DND-41 (cell line): ENCODE results near the gene EXOC1.

Experiments used
- ATAC-seq: fragments of 200-7000 bp; cut with Tn5 transposase; 3 replicates; pipeline ENCODE4 v1.9.1; 2021; ENCODE audit warnings: low read depth; ENCODE audit not compliant: insufficient read depth
- DNase-seq: peaks from one replicate; pipeline ENCODE4 v3.0.0-alpha.2; 2020
- H2AFZ ChIP-seq: 2 replicates; pipeline ENCODE4 v1.6.0; 2012; ENCODE audit warnings: low read depth, low read length
- H3K27ac ChIP-seq: 2 replicates; pipeline ENCODE4 v1.5.1; 2012; ENCODE audit warnings: low read length, inconsistent platforms
- H3K27me3 ChIP-seq: fragments of 200-600 bp; sonication (generic); 2 replicates; pipeline ENCODE4 v1.6.0; 2012; ENCODE audit warnings: low read length, mild to moderate bottlenecking, inconsistent platforms; ENCODE audit not compliant: insufficient read depth, poor library complexity
- H3K36me3 ChIP-seq: 2 replicates; pipeline ENCODE4 v1.5.1; 2012; ENCODE audit warnings: low read length, inconsistent platforms; ENCODE audit not compliant: insufficient read depth
- H3K4me1 ChIP-seq: 2 replicates; pipeline ENCODE4 v1.5.1; 2012; ENCODE audit warnings: mild to moderate bottlenecking, low read length; ENCODE audit not compliant: insufficient read depth
- H3K4me2 ChIP-seq: 2 replicates; pipeline ENCODE4 v1.6.0; 2012; ENCODE audit warnings: mild to moderate bottlenecking, moderate library complexity, low read length, inconsistent platforms; ENCODE audit not compliant: insufficient read depth
- H3K4me3 ChIP-seq, 2 experiments: fragments of 200-600 bp in 1 of 2; shearing (Covaris generic) in 1 of 2; 2 replicates each; pipeline ENCODE4 v1.5.1; 2012 to 2016; ENCODE audit warnings: inconsistent platforms in 2 of 2, low read length in 2 of 2, mild to moderate bottlenecking in 2 of 2, low read depth in 1 of 2, moderate library complexity in 1 of 2
- H3K79me2 ChIP-seq: 2 replicates; pipeline ENCODE4 v1.6.0; 2012; ENCODE audit warnings: low read length, inconsistent platforms; ENCODE audit not compliant: insufficient read depth
- H3K9ac ChIP-seq: 2 replicates; pipeline ENCODE4 v1.6.0; 2012; ENCODE audit warnings: low read depth, mild to moderate bottlenecking, inconsistent platforms, low read length, moderate library complexity
- H3K9me3 ChIP-seq: 2 replicates; pipeline ENCODE4 v1.5.1; 2012; ENCODE audit warnings: low read length, moderate library complexity, mild to moderate bottlenecking, inconsistent platforms; ENCODE audit not compliant: insufficient read depth, severe bottlenecking
- H4K20me1 ChIP-seq: 2 replicates; pipeline ENCODE4 v1.6.0; 2012; ENCODE audit warnings: low read length; ENCODE audit not compliant: insufficient read depth
- EZH2 ChIP-seq: IDR thresholded peaks from 3 replicates; pipeline ENCODE4 v1.6.1; 2012; ENCODE audit warnings: borderline replicate concordance, low read depth, mild to moderate bottlenecking, moderate library complexity, low read length, inconsistent platforms; ENCODE audit not compliant: severe bottlenecking
- TF ChIP-seq, protein P1 (sequence below): IDR thresholded peaks from 2 replicates; pipeline ENCODE4 v1.5.1; 2012; ENCODE audit warnings: borderline replicate concordance, low read length, moderate library complexity, mild to moderate bottlenecking; ENCODE audit not compliant: poor library complexity, severe bottlenecking; ENCODE audit errors: extremely low read depth

The EXOC1 gene

DNA sequence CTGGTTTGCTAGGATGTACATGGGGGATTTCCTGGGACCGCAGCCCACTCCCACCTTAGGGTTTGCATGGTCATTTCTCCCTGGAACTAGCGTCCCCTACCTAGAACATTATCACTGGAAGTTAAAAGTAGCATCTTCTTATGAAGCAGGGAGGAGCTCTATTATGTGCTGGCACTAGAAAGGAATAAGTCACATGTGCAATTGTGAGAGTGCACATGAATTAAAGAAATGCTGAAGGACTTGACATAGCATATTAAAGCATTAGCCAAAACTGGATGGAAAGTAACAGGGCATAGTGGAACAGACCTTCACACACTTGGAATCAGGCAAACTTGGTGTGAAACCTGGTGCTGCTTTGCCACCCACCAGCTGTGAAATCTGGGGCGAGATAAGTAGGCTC lies 31.1 kb upstream of the EXOC1 start:
- no peak overlapping the region for H2AFZ ChIP-seq

DNA sequence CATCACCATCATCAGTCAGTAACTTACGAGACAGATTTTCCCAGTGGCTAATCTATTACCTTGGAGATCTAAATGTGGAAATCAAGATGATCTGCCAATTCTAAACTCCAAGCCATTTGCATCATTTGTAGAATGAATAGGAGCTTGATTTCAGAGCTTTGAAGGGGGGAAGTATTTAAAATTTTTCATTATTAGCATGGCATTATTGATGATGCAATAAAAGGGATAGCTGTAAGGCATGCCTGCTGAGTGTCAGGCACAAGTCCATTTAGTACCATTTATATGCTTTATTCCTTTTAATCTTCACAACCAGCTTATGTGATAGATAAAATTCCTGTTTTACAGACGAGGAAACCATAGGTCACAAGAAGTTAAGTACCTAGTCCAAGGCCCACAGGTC lies 28.6 kb upstream of the EXOC1 start:
- no peaks in the 10 kb centered on the region for H3K4me1 ChIP-seq
- no peak overlapping the region for H2AFZ ChIP-seq
- no peaks in the 10 kb centered on the region for H3K9me3 ChIP-seq
- H3K9ac ChIP-seq: no peak overlapping the region
- no peak for ATAC-seq
- no peak for DNase-seq
- no peak overlapping the region for H3K27ac ChIP-seq
- TF ChIP-seq EZH2: no peak
- TF ChIP-seq, protein P1, sequence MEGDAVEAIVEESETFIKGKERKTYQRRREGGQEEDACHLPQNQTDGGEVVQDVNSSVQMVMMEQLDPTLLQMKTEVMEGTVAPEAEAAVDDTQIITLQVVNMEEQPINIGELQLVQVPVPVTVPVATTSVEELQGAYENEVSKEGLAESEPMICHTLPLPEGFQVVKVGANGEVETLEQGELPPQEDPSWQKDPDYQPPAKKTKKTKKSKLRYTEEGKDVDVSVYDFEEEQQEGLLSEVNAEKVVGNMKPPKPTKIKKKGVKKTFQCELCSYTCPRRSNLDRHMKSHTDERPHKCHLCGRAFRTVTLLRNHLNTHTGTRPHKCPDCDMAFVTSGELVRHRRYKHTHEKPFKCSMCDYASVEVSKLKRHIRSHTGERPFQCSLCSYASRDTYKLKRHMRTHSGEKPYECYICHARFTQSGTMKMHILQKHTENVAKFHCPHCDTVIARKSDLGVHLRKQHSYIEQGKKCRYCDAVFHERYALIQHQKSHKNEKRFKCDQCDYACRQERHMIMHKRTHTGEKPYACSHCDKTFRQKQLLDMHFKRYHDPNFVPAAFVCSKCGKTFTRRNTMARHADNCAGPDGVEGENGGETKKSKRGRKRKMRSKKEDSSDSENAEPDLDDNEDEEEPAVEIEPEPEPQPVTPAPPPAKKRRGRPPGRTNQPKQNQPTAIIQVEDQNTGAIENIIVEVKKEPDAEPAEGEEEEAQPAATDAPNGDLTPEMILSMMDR: no peak
- no peaks in the 10 kb centered on the region for H4K20me1 ChIP-seq
- H3K4me2 ChIP-seq: no peak overlapping the region
- H3K27me3 ChIP-seq: peaks cover 3% of the 10 kb centered on the region
- no peaks in the 10 kb centered on the region for H3K36me3 ChIP-seq
- no peaks in the 10 kb centered on the region for H3K79me2 ChIP-seq
- no peak overlapping the region for H3K4me3 ChIP-seq

More for the DNA sequence above, 31.1 kb upstream of the EXOC1 start:
- no peaks in the 10 kb centered on the region for H3K79me2 ChIP-seq
- no peaks in the 10 kb centered on the region for H3K4me1 ChIP-seq
- no peaks in the 10 kb centered on the region for H3K36me3 ChIP-seq
- TF ChIP-seq, protein P1: no peak
- TF ChIP-seq EZH2: no peak
- DNase-seq: no peak
- H3K4me2 ChIP-seq: no peak overlapping the region
- H3K9me3 ChIP-seq: no peaks in the 10 kb centered on the region
- H3K27ac ChIP-seq: no peak overlapping the region
- no peak overlapping the region for H3K9ac ChIP-seq
- H3K27me3 ChIP-seq: no peaks in the 10 kb centered on the region
- no peaks in the 10 kb centered on the region for H4K20me1 ChIP-seq
- H3K4me3 ChIP-seq: no peak overlapping the region
- ATAC-seq: no peak

DNA sequence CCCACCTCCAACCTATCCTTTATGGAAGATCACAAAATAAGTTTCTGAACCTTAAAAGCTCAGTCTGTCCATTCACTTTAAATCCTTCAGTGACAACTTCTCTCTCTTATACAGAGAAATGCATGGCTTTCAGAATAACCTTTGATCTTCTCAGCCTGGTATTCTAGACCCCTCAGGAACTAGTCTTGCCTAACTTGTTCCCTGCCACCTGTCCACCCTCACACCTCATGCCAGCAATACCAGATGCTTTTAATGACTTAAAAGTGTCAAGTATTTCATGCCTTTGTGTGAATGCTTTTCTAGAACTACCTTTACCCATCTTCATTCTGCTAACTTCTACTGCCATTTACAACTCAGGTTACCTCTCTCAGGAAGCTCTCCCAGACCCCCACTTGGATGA lies 26.5 kb upstream of the EXOC1 start:
- no peak for DNase-seq
- TF ChIP-seq, protein P1: no peak
- TF ChIP-seq EZH2: no peak
- no peak overlapping the region for H2AFZ ChIP-seq
- H3K27ac ChIP-seq: no peak overlapping the region
- ATAC-seq: no peak
- no peaks in the 10 kb centered on the region for H3K4me1 ChIP-seq
- no peaks in the 10 kb centered on the region for H3K79me2 ChIP-seq
- H3K4me2 ChIP-seq: no peak overlapping the region
- no peak overlapping the region for H3K4me3 ChIP-seq
- no peak overlapping the region for H3K9ac ChIP-seq
- H3K27me3 ChIP-seq: peaks cover 3% of the 10 kb centered on the region
- no peaks in the 10 kb centered on the region for H3K9me3 ChIP-seq
- no peaks in the 10 kb centered on the region for H3K36me3 ChIP-seq
- H4K20me1 ChIP-seq: no peaks in the 10 kb centered on the region

DNA sequence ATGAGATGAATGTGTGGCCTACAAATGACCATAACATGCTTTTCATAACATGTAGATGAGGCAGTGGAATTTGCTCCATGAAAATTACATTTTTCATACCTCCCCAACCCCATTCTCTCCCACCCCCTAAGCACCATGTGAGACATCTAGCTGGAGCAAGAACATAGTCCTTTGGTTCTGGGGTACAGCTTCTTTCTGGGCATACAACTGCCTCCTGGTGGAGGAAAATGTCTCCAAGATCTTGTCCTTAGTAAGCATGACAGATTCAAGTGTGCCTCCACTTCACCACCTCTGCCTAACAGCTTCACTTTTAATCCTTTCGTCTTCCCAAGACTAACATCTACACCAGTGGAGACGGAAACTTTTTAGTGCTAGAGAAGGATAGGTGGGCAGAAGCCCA lies 25.9 kb upstream of the EXOC1 start:
- Histone ChIP-seq H3K27ac (no peak overlapping the region), H3K79me2 (no peaks in the 10 kb centered on the region), H3K4me2 (no peak overlapping the region), H4K20me1 (no peaks in the 10 kb centered on the region), H3K9ac (no peak overlapping the region), H2AFZ (no peak overlapping the region), H3K27me3 (peaks cover 3% of the 10 kb centered on the region), H3K4me3 (no peak overlapping the region), H3K4me1 (no peaks in the 10 kb centered on the region), H3K36me3 (no peaks in the 10 kb centered on the region), H3K9me3 (no peaks in the 10 kb centered on the region)
- DNase-seq (no peak), ATAC-seq (no peak)
- TF ChIP-seq EZH2: no peak
- TF ChIP-seq, protein P1: no peak
